Measurements from ENCODE around the gene IVNS1ABP.

The IVNS1ABP gene

GRCh38 chr1:185289880-185290279 is 27.2 kb downstream of the IVNS1ABP start:
- Mint-ChIP-seq H3K4me3 (no peak overlapping the region), H3K27ac (no peak overlapping the region)

DNA sequence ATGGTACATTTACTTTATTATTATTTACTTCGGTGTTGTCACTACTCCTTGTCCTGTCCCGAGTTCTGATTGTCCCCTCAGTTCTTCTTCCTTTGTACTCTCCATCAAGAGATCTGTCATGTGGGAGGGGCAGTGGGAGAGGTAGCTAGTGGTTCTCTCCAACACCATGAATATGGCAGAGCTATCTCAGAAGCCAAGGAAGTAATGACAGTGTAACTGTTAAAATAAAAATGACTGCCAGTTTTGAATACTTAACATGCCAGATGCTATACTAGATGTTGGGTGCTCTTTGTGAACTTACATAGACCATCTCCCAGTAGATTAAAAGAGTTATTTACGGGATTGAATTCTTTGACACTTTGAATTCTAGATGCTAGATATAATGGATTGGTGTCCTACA is 28.6 kb downstream of the IVNS1ABP start:
- H3K4me1 Mint-ChIP-seq, result peaks cover 16% of the 10 kb centered on the region
- H3K27me3 Mint-ChIP-seq, result no peaks in the 10 kb centered on the region
- no peak for ATAC-seq
- no peak overlapping the region for H3K27ac Mint-ChIP-seq
- H3K9me3 Mint-ChIP-seq, result peaks cover 5% of the 10 kb centered on the region
- no peak overlapping the region for H3K4me3 Mint-ChIP-seq
- H3K36me3 Mint-ChIP-seq, result peaks cover 9% of the 10 kb centered on the region

More at GRCh38 chr1:185289880-185290279, 27.2 kb downstream of the IVNS1ABP start:
- H3K36me3 Mint-ChIP-seq, result peaks cover 18% of the 10 kb centered on the region
- no peak for ATAC-seq
- H3K9me3 Mint-ChIP-seq, result peaks cover 5% of the 10 kb centered on the region
- H3K27me3 Mint-ChIP-seq, result no peaks in the 10 kb centered on the region
- H3K4me1 Mint-ChIP-seq, result peaks cover 16% of the 10 kb centered on the region

DNA sequence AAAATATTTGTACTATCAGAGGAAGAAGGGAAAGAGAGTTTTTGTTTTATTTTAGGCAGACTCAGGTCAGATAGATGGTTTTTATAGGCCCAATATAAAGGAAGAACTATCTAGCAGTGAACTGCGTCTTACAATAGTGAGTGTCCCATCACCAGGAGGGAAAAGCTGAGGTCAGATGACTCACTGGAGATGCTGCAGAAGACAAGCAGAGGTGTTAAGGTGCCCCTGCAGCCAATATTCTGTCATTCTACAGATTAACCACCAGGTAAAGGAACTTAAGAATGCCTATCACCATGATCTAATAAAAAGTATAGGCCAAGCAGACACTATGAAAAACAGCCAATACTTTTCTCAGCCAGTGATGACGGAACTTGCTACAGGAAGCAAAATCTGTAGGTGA is 29.6 kb downstream of the IVNS1ABP start:
- Mint-ChIP-seq H3K4me1 (peaks cover 9% of the 10 kb centered on the region), H3K27ac (no peak overlapping the region), H3K36me3 (peaks cover 9% of the 10 kb centered on the region), H3K4me3 (no peak overlapping the region), H3K27me3 (no peaks in the 10 kb centered on the region), H3K9me3 (peaks cover 5% of the 10 kb centered on the region)
- ATAC-seq, result no peak

DNA sequence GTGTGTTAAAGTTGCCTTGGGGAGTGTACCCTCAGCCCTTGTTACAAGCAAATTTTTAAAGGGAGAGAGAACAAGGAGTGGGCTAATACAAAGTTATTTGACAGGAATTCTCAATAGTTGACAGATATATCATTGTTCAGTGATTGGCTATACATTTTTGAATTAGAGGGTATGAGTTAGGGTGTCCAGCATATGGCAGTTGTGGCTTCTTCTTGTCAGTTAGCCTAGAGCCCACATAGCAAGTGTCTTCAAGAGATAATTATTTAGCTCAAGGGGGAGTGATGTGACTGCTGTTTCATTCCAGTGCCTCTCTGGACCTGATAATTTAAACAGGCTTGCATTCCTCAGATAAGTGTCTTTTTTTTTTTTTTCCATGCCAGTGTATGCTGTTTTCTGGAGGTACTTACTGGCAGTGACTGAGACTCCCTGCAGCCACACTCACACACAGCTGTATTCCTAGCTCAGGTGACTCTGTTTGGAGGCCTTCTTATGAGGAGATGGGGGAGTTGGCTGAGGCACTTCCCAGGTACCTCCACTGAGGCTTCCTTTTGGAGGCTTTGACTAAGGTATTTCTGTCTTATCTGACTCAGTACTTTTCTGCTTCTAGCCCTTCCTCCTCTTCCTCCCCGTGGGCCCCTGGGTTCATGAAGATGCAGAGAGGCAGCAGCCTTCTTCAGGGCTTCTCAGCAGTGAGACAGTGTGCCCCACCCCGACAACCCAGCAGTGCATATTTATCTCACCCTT is 32.3 kb downstream of the IVNS1ABP start:
- ATAC-seq, result no peak
- Mint-ChIP-seq H3K27ac (no peak overlapping the region), H3K9me3 (peaks cover 3% of the 10 kb centered on the region), H3K36me3 (peaks cover 20% of the 10 kb centered on the region), H3K27me3 (no peaks in the 10 kb centered on the region), H3K4me3 (no peak overlapping the region), H3K4me1 (peaks cover 4% of the 10 kb centered on the region)

DNA sequence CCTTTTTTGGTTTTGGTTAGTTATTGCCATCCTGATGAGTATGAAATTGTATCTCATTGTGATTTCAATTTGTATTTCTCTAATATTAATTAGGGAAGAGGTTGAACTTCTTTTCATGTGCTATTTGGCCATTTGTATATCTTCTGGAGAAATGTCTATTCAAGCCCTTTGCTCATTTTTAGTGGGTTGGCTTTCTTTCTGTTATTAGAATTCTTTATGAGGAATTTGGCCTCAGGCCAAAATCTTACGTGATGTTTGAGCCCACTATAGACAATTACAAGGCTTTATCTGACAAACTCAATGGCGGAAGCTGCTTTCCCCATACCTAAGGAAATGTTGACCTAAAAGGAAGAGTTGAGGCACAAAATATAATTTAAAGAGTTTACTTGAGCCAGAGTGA is 32.9 kb downstream of the IVNS1ABP start:
- Mint-ChIP-seq H3K4me1 (peaks cover 4% of the 10 kb centered on the region), H3K27me3 (no peaks in the 10 kb centered on the region), H3K9me3 (no peaks in the 10 kb centered on the region), H3K4me3 (no peak overlapping the region), H3K36me3 (peaks cover 21% of the 10 kb centered on the region), H3K27ac (no peak overlapping the region)
- ATAC-seq, result no peak

GRCh38 chr1:185281245-185281644 is 35.8 kb downstream of the IVNS1ABP start:
- H3K4me3 Mint-ChIP-seq, result no peak overlapping the region
- no peak overlapping the region for H3K27ac Mint-ChIP-seq
- peak; percentile 39 for ATAC-seq
- H3K4me1 Mint-ChIP-seq, result peaks cover 4% of the 10 kb centered on the region
- no peaks in the 10 kb centered on the region for H3K27me3 Mint-ChIP-seq
- no peaks in the 10 kb centered on the region for H3K9me3 Mint-ChIP-seq
- peaks cover 38% of the 10 kb centered on the region for H3K36me3 Mint-ChIP-seq

- no peaks in the 10 kb centered on the region for H3K27me3 Mint-ChIP-seq
- H3K36me3 Mint-ChIP-seq, result peaks cover 38% of the 10 kb centered on the region
- no peak for ATAC-seq
- no peaks in the 10 kb centered on the region for H3K9me3 Mint-ChIP-seq
- H3K4me3 Mint-ChIP-seq, result no peak overlapping the region
- peaks cover 4% of the 10 kb centered on the region for H3K4me1 Mint-ChIP-seq
- no peak overlapping the region for H3K27ac Mint-ChIP-seq
Measured at GRCh38 chr1:185280589-185280988, 36.5 kb downstream of the IVNS1ABP start.

GRCh38 chr1:185279571-185279970 is 37.5 kb downstream of the IVNS1ABP start:
- peaks cover 38% of the 10 kb centered on the region for H3K36me3 Mint-ChIP-seq
- ATAC-seq, result no peak
- peaks cover 4% of the 10 kb centered on the region for H3K4me1 Mint-ChIP-seq
- no peak overlapping the region for H3K4me3 Mint-ChIP-seq
- no peak overlapping the region for H3K27ac Mint-ChIP-seq
- H3K9me3 Mint-ChIP-seq, result no peaks in the 10 kb centered on the region
- no peaks in the 10 kb centered on the region for H3K27me3 Mint-ChIP-seq

DNA sequence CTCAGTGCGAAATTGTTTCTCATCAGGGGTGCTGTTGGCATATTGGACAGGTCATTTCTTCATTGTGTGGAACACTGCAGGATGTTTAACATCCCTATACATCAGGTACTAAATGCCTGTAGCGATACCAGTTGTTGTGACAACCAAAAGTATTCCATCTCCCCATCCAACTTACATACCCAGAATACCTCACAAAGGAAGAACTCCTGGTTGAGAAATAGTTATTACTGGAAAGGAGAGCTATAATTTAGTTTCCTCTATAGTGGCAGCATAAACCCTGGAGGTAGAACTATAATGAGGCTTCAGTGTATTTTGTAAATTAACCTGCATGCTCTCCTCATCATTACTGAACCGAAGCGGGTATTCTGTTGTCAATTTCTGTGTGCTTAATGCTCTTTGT is 45.1 kb downstream of the IVNS1ABP start:
- no peak overlapping the region for H3K4me3 Mint-ChIP-seq
- no peak for ATAC-seq
- no peaks in the 10 kb centered on the region for H3K9me3 Mint-ChIP-seq
- H3K4me1 Mint-ChIP-seq, result no peaks in the 10 kb centered on the region
- H3K27me3 Mint-ChIP-seq, result no peaks in the 10 kb centered on the region
- H3K36me3 Mint-ChIP-seq, result peaks cover 4% of the 10 kb centered on the region
- H3K27ac Mint-ChIP-seq, result no peak overlapping the region

DNA sequence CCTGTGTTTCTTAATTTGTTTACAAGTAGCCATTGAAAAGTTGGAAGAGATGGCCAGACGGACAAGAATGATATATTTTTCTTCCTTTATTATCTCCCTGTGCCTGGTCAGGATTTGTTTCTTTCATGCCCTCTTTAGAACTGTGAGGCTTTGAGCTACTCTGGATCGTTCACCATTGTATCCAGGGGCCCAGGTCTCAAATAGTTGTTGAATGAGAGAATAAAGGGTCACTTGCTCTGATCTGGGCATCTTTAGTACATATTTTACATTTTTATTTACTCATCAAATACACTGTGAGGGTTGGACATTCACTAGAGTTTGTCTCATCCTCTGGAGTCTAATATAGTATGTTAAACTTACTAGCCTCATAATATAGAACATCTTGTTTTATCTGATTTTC is 48.7 kb downstream of the IVNS1ABP start:
- no peak overlapping the region for H3K27ac Mint-ChIP-seq
- no peak for ATAC-seq

GRCh38 chr1:185267701-185268100 is 49.3 kb downstream of the IVNS1ABP start:
- no peaks in the 10 kb centered on the region for H3K27me3 Mint-ChIP-seq
- H3K36me3 Mint-ChIP-seq, result peaks cover 4% of the 10 kb centered on the region
- ATAC-seq, result no peak
- no peak overlapping the region for H3K4me3 Mint-ChIP-seq
- no peak overlapping the region for H3K27ac Mint-ChIP-seq
- no peaks in the 10 kb centered on the region for H3K9me3 Mint-ChIP-seq
- no peaks in the 10 kb centered on the region for H3K4me1 Mint-ChIP-seq

More for the DNA sequence above, 48.7 kb downstream of the IVNS1ABP start:
- Mint-ChIP-seq H3K4me1 (no peaks in the 10 kb centered on the region), H3K27me3 (no peaks in the 10 kb centered on the region), H3K4me3 (no peak overlapping the region), H3K9me3 (no peaks in the 10 kb centered on the region), H3K36me3 (peaks cover 4% of the 10 kb centered on the region)

DNA sequence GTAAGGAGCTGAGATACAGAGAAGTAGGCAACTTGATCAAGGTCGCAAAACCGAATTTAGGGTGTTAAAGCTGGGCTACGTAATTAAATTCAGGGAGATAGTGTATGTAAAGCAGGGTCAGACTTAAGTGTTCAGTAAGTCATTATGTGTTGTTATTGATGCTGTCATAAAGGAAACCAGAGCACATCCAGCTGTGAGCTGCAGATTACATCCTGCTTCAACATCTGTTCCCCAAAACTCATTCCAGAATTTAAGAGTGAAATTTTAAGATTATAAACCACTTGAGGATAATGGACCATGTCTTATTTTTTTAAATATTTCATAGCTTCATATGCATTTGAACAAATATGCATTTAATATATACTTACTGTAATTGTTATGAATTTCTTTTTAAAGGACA is 49.7 kb downstream of the IVNS1ABP start:
- H3K4me1 Mint-ChIP-seq, result no peaks in the 10 kb centered on the region
- no peaks in the 10 kb centered on the region for H3K9me3 Mint-ChIP-seq
- no peak for ATAC-seq
- H3K27ac Mint-ChIP-seq, result no peak overlapping the region
- H3K4me3 Mint-ChIP-seq, result no peak overlapping the region
- peaks cover 4% of the 10 kb centered on the region for H3K36me3 Mint-ChIP-seq
- H3K27me3 Mint-ChIP-seq, result no peaks in the 10 kb centered on the region

- Mint-ChIP-seq H3K4me3 (no peak overlapping the region), H3K36me3 (peaks cover 8% of the 10 kb centered on the region), H3K9me3 (no peaks in the 10 kb centered on the region), H3K4me1 (no peaks in the 10 kb centered on the region), H3K27me3 (no peaks in the 10 kb centered on the region), H3K27ac (no peak overlapping the region)
- no peak for ATAC-seq
Measured at GRCh38 chr1:185265314-185265713, 51.7 kb downstream of the IVNS1ABP start.

- H3K27me3 Mint-ChIP-seq, result no peaks in the 10 kb centered on the region
- ATAC-seq, result no peak
- no peak overlapping the region for H3K27ac Mint-ChIP-seq
- H3K36me3 Mint-ChIP-seq, result peaks cover 10% of the 10 kb centered on the region
- no peak overlapping the region for H3K4me3 Mint-ChIP-seq
- H3K9me3 Mint-ChIP-seq, result no peaks in the 10 kb centered on the region
- no peaks in the 10 kb centered on the region for H3K4me1 Mint-ChIP-seq
Measured at GRCh38 chr1:185263780-185264179, 53.3 kb downstream of the IVNS1ABP start.

GRCh38 chr1:185263292-185263691 is 53.8 kb downstream of the IVNS1ABP start:
- ATAC-seq, result no peak
- no peaks in the 10 kb centered on the region for H3K9me3 Mint-ChIP-seq
- no peaks in the 10 kb centered on the region for H3K4me1 Mint-ChIP-seq
- no peak overlapping the region for H3K27ac Mint-ChIP-seq
- H3K27me3 Mint-ChIP-seq, result no peaks in the 10 kb centered on the region
- peaks cover 10% of the 10 kb centered on the region for H3K36me3 Mint-ChIP-seq
- no peak overlapping the region for H3K4me3 Mint-ChIP-seq

- no peak for ATAC-seq
- Mint-ChIP-seq H3K27ac (no peak overlapping the region), H3K36me3 (peaks cover 10% of the 10 kb centered on the region), H3K9me3 (no peaks in the 10 kb centered on the region), H3K4me1 (no peaks in the 10 kb centered on the region), H3K4me3 (no peak overlapping the region), H3K27me3 (no peaks in the 10 kb centered on the region)
Measured at GRCh38 chr1:185262151-185262550, 54.9 kb downstream of the IVNS1ABP start.
